Embryonic facial prominence (tissue), 1 donor: Measurements from ENCODE around the gene EIF4B.
A peak's percentile ranks its signal among the peaks of the same experiment; 100 is the strongest.

Experiments used
- DNase-seq: peaks from one replicate; pipeline ENCODE4 v3.0.0-alpha.2; 2016; ENCODE audit errors: extremely low spot score

The EIF4B gene

GRCh38 chr12:53068811-53069585 is 62.7 kb downstream of the EIF4B start:
- no peak for DNase-seq

DNA sequence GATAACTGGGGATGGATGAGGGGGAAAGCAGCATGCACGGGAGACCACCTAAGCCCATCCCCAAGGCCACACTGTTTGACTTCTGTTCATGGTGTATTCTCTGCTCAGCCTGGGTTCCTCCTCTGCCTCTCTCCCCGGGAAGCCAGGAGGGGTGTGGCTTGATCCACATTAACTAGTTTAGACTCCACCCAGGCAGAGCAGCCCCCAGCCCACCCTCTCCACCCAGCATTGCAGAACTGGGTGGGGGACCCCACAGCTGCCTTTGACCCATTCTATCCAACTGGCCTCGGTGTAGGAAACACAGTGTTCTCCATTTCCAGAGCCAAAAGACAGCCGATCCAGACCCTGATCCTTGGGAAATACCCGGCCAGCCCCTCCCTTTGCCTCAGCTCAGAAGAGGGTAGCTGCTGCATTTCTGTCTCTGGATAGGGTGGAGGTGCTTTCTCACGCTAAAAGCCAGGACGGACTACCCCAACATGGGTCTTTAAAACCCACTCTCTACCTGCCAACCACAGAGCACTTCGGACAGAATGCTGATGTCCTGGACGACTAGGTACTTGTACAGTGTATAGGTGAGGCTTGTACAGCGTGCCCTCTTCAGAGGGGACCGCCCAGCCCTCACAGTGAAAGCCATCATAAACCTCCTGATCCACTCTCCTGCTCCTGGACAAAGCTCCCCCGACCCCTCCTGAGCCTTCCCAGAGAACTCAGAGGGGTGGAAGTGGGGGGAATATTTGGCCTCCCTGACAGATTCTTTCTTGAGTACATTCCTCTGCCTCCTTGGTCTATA is 63.6 kb downstream of the EIF4B start:
- DNase-seq, result no peak

- no peak for DNase-seq
These were observed 64.7 kb downstream of the EIF4B start for GRCh38 chr12:53070877-53071492.

DNA sequence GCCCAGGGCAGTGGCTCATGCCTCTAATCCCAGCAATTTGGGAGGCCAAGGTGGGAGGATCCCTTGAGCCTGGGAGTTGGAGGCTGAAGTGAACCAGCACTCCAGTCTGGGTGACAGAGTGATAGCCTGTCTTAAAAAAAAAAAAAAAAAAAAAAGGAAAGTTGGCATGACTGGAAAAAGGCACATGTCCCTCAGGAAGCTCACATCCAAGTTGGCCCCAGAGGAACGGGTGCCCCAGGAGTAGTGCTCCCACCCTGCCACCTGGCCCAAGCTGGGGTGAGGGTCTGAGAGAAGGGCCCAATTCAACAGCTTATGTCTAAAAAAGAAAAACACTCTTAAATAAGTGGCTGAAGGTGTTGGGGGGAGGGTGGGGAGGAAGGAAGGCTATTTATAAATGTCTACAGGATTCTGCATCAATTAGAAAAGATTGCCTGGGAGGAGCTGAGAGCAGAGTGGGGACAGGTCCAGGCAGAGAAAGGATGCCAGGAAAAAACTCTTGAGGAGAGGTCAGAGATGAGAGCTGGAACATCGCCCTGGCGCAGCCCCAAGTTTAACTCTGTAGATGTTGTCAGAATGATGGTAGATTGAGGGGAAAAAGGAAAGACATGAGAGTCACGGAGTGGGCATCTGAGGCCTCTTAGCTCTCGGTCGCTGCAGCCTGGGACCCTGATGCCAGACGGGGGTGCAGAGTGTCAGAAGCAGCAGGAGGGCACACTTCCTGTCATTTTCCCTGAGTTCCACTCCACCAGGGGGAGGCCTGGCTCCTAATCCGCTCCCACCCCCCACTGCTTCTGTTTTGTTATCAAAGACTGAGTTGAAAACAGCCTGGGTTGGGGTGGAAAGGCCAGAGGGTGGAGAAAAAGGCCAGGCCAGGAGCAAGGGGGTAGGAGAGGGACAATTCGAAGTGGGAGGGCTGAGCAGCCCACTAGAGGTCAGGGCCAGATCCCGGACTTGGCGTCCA is 65.6 kb downstream of the EIF4B start:
- DNase-seq, result no peak

GRCh38 chr12:53073881-53074280 is 67.6 kb downstream of the EIF4B start:
- DNase-seq, result no peak

DNA sequence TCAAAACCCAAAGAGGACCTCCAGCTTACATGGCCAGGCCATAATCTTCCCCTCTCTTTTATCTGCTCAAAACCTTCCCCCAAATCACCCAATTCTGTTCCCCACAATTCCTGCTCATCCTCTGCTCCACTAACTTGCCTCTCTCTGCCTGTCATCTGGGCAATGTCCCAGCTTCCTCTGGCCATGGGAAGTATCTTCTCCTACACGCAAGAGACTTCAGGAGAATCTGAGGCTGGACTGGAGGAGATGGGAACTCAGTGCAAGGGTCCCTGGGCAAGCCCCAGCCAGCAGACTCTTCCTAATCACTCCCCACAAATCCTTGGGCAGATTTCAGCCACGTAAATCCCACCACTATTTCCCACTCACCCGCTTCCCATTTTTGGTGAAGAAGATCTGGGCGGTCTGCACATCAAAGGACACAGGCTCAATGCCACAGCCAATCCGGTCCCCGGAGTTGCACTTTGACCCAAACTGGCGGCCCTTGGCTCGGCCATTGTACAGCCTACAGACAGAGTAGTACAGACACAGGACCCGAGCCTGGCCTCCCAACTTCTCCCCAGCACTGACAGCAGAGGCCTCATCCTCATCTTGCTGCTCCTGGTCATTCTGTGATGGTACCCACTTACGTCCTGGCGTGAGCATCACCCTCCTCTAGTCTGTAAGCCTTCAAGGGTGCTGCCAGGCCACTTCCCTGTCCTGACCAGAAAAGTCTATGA is 68.2 kb downstream of the EIF4B start:
- DNase-seq, result no peak

GRCh38 chr12:53074999-53075370 is 68.7 kb downstream of the EIF4B start:
- no peak for DNase-seq

DNA sequence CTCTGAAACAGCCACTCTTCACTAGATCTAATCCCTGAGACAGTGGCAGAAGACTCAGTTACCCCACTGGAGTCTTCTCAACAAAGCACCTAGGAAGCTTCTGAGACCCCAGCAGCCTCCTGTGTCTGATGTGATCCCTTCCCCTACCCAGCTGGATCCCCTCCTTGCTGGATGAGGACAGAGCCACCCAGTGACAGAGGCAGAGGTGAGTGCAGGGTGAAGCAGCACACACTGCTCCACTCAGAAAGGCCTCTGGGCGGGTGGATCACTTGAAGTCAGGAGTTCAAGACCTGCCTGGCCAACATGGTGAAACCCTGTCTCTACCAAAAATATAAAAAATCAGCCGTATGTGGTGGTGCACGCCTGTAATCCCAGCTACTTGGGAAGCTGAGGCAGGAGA is 70.2 kb downstream of the EIF4B start:
- DNase-seq, result no peak

- no peak for DNase-seq
These were observed 70.8 kb downstream of the EIF4B start for GRCh38 chr12:53077030-53077429.

- DNase-seq, result no peak
These were observed 72.4 kb downstream of the EIF4B start for GRCh38 chr12:53078425-53079225.

DNA sequence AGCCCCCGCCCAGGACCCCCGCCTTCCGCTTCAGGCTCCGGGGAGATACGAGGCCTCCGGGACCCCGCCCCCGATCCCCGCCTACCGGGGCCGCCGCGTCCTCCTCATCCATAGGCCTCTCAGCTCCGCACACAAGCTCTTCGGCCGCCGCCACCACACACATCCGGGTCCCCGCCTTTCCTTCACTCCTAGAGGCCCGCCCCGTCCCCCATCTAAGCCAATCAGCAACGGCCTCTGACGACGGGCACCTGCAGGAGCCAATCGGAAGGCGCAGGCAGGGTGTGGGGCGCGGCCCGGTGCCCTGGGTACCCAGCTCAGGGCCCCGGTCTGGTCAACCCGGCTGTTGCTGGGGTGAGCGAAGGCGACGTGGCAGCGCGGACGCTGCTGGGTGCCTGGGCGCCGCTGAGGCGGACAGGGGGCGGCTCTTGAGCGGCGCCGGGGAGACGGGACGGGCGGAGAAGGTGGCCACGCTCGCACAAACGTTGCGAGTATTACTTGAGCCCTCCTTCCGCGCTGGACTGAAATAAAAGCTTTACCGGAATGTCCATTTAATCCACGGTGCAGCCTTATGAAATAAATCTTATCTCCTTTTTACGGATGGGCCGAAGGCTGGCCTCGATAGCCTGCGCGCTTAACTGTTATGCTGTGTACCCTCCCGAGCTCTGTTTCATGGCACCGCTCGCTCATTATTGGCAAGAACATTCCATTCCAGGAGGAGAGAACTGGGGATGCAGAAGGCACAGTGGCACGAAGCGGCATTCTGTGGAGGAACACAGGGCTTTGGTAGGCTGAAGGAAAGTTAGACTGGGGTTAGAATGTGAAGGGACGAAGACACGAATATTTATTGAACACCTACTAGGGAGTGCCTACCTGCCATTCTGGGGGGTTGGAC is 73.2 kb downstream of the EIF4B start, which contains the start of gene SPRYD3:
TSS of gene SPRYD3 (minus strand) at position 165 of the 892 bp plus-strand sequence. CDS start at position 108, 57 bp downstream.
- peak; percentile 94 for DNase-seq

- DNase-seq, result no peak
These were observed 76.5 kb downstream of the EIF4B start for GRCh38 chr12:53082637-53083175.

DNA sequence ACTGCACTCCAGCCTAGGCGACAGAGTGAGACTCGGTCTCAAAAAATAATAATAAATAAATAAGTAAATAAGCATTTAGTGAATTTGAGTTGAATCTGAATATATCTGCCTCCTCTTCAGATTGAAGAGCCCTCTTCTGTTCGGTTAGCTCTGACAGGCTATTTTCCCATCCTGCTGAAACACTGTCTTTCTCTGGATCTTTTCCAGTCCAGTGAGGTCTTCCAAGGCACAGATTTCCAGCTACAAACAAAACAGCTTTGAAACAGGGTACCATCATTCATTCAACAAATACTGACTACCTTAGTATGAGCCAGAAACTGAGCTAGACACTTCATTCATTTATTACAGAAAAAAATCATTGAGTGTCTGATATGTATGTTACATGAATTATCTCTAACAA is 80.1 kb downstream of the EIF4B start:
- no peak for DNase-seq

GRCh38 chr12:53090105-53090504 is 83.8 kb downstream of the EIF4B start:
- DNase-seq, result no peak

DNA sequence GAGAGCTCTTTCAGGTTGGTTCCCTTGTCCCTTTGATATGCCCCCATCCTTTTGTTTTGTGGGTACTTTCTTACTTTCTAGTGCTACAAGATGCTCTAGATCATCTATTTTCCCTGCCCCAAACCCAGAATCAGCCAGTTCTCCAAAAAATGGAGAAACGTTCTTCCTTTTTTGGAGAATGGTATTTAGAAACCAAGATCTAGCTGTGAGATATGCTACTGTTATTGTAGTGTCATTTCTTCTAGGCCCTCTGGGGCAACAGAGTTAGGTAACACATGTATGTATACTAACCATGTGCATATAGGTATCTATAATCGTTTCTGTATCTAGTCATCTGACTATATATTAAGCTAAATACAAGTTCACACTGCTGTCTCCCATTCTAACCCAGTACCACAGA is 84.3 kb downstream of the EIF4B start:
- DNase-seq, result no peak

- no peak for DNase-seq
These were observed 85.5 kb downstream of the EIF4B start for GRCh38 chr12:53091756-53092155.
